Measurements from ENCODE around the gene NXPE1.
"Not testable (repeated sequence)": the region's sequence is repeated elsewhere in the genome, so short reads cannot be mapped to it uniquely, and the experiment has no call there.

Gene NXPE1

DNA sequence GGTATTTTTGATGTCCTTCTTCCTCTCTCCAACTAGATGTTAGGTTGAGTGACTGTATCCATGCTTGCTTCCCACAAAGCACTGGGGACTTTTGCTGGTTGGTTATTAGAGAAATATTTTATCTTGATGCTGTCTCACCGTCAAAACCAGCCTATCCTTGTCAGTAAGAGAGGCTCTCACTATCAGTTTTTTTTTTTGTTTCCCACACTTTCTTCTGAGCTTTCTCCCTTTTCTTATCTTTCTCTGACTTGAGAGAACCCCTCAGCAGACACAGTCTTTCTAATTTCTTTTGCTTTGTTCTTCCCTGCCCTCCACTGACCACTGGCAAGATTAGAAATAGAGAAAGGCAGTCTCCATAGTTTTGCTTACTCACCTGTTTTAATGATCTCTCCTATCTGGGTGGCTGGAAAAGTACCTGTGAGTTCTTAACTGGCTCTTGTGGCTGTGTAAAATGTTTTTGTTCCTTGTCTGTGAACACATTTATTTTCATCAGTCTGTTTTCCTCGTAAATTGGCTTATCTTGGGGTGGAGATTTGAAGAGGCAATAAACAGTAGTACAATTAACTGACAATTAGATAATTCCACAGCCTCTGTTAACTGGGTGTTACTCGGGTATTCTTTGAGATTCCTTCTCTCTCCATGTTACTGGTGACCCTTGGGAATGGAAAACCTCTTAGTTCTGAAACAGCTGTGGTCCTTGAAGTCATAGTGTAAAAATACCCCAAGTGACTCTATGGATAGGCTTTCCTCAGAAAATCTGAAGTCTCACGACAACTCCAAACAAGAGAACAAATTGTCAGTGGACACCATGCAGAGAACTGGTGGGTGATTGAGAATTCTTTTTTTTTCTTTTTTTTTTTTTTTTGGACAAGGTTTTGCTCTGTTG, at the start of gene NXPE1:
Gene NXPE1 (minus strand): TSS at position 457 of the 886 bp plus-strand sequence. CDS start 8,680 bp downstream, outside the sequence.
- DNase-seq (ENCODE audit: low read depth in 2 of 2): no peak

DNA sequence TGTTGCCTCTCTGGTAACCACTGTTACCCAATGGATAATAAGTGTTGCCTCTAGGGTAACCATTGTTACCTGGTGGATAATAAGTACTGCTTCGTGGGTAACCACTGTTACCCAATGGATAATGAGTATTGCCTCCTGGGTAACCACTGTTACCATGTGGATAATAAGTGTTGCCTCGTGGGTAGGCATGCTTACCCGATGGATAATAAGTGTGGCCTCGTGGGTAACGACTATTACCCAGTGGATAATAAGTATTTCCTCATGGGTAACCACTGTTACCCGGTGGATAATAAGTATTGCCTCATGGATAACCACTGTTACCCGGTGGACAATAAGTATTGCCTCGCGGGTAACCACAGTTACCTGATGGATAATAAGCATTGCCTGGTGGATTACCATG, 49.7 kb upstream of the NXPE1 start:
- DNase-seq (ENCODE audit: low read depth in 2 of 2): no peak

DNA sequence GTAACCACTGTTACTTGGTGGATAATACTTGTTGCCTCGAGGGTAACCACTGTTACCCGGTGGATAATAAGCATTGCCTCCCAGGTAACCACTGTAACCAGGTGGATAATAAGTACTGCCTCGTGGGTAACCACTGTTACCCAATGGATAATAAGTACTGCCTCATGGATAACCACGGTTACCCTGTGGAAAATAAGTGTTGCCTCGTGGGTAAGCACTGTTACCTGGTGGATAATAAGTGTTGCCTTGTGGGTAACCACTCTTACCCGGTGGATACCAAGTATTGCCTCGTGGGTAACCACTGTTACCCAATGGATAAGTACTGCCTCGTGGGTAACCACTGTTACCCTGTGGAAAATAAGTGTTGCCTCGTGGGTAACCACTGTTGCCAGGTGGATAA, 48.9 kb upstream of the NXPE1 start:
- not testable (repeated sequence) for DNase-seq (ENCODE audit: low read depth in 2 of 2)

DNA sequence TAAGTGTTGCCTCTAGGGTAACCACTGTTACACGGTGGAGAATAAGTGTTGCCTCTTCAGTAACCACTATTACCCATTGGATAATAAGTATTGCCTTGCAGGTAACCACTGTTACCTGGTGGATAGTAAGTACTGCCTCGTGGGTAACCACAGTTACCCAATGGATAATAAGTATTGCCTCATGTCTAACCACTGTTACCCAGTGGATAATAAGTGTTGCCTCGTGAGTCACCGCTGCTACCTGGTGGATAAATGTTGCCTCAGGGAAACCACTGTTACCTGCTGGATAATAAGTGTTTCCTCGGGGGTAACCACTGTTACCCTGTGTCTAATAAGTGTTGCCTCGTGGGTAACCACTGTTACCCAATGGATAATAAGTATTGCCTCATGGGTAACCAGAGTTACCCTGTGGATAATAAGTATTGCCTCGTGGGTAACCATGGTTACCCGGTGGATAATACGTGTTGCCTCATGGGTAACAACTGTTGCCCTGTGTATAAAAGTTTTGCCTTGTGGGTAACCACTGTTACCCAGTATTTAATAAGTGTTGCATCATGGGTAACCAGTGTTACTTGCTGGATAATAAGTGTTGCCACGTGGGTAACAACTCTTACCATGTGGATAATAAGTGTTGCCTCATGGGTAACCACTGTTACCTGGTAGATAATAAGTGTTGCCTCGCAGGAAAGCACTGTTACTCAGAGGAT, 48.2 kb upstream of the NXPE1 start:
- no peak for DNase-seq (ENCODE audit: low read depth in 2 of 2)

DNA sequence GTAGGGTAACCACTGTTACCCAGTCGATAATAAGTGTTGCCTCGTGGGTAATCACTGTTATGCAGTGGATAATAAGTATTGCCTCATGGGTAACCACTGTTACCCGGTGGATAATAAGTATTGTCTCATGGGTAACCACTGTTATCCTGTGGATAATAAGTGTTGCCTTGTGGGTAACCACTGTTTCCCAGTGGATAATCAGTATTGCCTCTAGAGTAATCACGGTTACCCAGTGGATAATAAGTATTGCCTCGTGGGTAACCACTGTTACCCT, 47.1 kb upstream of the NXPE1 start:
- not testable (repeated sequence) for DNase-seq (ENCODE audit: low read depth in 2 of 2)

DNA sequence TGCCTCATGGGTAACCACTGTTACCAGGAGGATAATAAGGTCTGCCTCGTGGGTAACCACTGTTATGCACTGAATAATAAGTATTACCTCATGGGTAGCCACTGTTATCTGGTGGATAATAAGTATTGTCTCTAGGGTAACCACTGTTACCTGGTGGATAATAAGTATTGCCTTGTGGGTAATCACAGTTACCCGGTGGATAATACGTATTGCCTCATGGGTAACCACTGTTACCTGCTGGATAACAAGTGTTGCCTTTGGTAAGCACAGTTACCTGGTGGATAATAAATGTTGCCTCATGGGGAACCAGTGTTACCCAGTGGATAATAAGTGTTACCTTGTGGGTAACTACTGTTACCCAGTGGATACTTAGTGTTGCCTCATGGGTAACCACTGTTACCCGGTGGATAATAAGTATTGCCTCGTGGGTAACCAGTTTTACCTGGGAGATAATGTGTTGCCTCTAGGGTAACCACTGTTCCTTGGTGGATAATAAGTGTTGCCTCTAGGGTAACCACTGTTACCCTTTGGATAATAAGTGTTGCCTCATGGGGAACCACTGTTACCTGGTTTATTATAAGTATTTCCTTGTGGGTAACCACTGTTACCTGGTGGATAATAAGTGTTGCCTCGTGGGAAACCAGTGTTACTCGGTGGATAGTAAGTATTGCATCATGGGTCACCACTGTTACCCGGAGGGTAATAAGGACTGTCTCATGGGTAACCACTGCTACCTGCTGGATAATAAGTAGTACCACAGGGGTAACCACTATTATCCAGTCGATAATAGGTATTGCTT, 46.5 kb upstream of the NXPE1 start:
- no peak for DNase-seq (ENCODE audit: low read depth in 2 of 2)

DNA sequence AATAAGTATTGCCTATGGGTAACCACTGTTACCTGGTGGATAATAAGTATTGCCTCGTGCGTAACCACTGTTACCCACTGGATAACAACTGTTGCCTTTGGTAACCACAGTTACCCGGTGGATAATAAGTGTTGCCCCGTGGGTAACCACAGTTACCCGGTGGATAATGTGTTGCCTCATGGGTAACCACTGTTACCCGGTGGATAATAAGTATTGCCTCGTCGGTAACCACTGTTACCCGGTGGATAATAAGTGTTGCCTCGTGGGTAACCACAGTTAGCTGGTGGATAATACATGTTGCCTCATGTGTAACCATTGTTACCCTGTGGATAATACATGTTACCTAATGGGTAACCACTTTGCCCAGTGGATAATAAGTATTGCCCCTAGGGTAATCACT, 45.7 kb upstream of the NXPE1 start:
- DNase-seq (ENCODE audit: low read depth in 2 of 2): no peak

DNA sequence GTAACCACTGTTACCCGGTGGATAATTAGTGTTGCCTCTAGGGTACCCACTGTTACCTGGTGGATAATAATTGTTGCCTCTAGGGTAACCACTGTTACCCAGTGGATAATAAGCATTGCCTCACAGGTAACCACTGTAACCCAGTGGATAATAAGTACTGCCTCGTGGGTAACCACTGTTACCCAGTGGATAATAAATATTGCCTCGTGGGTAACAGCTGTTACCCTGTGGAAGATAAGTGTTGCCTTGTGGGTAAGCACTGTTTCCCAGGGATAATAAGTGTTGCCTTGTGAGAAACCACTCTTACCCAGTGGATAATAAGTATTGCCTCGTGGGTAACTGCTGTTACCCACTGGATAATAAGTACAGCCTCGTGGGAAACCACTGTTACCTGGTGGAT, 45.2 kb upstream of the NXPE1 start:
- DNase-seq (ENCODE audit: low read depth in 2 of 2): no peak

DNA sequence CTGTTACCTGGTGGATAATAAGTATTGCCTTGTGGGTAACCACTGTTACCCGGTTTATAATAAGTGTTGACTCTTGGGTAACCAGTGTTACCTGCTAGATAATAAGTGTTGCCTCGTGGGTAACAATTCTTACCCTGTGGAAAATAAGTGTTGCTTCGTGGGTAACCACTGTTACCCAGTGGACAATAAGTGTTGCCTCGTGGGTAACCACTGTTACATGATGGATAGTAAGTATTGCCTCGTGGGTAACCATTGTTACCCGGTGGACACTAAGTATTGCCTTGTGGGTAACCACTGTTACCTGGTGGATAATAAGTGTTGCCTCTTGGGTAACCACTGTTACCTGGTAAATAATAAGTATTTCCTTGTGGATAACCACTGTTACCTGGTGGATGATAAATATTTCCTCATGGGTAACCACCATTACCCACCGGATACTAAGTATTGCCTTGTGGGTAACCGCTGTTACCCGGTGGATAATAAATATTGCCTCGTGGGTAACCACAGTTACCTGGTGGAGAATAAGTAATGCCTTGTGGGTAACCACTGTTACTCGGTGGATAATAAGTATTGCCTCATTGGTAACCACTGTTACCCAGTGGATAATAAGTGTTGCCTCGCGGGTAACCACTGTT, 44.6 kb upstream of the NXPE1 start:
- DNase-seq (ENCODE audit: low read depth in 2 of 2): no peak

DNA sequence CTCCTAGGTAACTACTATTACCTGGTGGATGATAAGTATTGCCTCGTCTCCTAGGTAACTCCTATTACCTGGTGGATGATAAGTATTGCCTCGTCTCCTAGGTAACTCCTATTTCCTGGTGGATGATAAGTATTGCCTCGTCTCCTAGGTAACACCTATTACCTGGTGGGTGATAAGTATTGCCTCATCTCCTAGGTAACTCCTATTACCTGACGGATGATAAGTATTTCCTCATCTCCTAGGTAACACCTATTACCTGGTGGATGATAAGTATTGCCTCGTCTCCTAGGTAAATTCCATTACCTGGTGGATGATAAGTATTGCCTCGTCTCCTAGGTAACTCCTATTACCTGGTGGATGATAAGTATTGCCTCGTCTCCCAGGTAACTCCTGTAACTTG, 43.5 kb upstream of the NXPE1 start:
- DNase-seq (ENCODE audit: low read depth in 2 of 2): not testable (repeated sequence)

DNA sequence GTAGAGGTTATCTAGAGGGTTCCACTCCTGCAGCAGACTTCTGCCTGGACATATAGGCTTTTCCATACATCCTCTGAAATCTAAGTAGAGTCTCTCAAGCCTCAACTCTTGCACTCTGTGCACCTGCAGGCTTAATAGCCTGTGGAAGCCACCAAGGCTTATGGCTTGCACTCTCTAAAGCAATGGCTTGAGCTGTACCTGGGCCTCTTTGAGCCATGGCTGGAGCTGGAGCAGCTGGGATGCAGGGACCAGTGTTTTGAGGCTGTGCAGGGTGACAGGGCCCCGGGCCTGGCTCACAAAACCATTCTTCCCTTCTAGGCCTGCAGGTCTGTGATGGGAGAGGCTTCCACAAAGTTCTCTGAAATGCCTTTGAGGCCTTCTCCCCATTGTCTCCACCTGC, 38.8 kb upstream of the NXPE1 start:
- DNase-seq (ENCODE audit: low read depth in 2 of 2): no peak

DNA sequence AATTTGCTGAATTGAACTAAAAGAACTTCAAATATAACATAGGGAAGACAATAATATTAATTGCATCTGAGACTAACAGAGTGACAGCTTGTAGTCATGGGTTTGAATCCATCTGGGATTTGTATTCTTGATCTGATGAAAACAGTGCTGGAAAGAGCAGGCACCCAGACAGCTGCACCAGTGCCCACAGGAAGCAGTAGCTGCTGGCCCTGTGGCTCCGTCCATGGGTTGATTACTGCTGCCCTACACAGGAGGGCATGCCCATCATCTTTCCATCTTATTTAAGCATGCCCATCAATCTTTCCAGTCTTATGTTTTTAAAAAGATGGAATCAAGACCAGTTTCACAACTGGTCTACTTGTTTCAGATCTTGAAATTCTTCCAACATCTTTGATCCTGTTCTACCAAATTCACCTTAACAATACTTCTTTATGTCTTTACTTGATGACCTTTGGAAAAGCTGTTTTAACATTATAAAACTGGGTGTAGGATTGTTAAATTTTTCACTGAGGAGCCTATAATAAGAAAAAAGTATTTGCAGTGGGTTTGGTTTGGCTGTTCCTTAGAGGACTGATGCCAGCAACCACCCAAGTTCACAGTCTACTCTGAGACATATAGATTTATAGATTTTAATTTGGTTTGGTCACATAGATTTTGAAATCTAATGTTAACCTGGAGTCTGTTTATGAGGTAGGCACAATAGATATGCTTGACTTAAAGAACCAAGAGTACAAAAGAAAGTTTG, 36.7 kb upstream of the NXPE1 start:
- no peak for DNase-seq (ENCODE audit: low read depth in 2 of 2)

DNA sequence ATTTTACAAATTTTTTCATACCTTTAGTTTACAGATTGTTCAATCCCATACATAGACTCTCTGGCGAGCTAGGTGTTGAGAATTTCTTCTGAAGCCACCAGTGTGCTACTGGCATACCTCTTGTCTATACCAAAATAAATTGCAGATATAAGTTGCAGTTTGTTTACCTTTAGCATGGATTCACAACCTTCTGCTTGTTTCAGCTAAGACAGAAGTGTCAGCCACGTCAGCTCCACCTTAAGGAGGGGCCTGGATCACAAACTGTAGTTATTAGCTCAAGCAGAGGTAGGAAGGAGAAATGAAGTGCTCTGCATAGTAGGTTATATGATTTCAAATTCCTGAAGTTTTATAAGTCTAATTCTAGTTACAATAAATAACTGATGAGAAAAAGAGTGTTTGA, 35.9 kb upstream of the NXPE1 start, which contains the start of gene NXPE4:
Gene NXPE4 (minus strand): TSS at position 216 of the 400 bp plus-strand sequence. CDS start 1,027 bp downstream, outside the sequence.
- DNase-seq (ENCODE audit: low read depth in 2 of 2): no peak

DNA sequence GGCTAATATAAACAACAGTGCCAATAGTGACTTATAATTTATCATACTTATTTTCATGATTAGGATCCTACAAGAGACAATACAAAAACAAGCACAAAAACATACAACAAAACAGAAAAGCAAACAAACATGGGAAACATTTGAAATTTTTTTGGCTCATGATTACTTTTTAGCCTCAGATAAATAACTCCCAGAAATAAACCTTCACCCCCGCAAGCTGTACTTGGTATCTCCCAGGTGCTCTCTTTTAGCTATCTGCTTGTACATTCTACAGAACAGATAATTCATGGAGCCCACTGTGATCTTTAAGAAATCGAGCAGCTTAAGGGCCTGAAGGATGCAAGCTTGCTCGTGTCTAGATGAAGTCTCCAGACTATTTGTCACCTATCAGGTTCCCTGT, 35.0 kb upstream of the NXPE1 start:
- DNase-seq (ENCODE audit: low read depth in 2 of 2): no peak

DNA sequence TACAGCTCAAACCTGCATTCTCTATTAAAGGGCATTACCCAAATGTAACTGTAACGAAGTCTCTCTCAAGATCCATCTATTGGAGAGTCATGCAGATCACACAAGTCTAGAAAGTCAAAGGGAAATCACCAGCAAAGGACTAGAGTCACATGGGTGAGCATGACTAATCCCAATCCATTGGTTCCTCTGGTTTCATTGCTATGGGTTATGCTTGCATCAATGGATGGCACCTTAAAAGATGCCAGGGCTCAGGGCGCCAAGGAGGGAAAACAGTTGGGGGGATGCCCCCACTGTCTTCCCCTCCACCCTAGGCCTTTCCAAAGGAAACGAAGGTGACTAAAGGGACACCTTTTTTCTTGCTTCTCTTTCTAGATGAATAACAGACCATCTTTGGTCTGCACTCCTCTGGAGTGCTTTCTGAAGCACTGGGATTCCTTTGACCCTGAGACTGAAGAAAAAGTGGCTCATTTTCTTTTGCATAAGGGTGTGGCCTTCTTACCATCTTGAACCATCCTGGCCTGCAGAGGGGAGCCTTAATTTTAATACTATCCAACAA, 27.8 kb upstream of the NXPE1 start:
- no peak for DNase-seq (ENCODE audit: low read depth in 2 of 2)

DNA sequence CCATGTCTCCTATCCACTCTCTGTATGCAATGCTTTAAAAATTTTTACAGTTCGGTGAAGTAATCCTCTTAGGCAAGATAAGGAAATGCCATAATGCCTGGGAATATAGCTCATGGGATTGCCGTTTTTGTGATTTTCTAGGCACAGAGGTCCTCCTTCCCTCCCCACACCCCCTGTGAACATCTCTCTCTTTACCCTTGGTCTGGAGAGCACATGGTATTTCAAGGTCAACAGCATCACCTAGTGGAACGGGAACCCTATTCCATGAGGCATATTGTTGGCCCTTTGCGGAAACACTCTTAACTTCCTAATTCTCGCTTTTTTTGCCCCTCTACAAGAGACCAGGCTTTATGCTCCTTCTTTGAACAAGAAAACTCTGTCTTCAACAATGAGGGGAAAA, 27.1 kb upstream of the NXPE1 start:
- DNase-seq (ENCODE audit: low read depth in 2 of 2): no peak

DNA sequence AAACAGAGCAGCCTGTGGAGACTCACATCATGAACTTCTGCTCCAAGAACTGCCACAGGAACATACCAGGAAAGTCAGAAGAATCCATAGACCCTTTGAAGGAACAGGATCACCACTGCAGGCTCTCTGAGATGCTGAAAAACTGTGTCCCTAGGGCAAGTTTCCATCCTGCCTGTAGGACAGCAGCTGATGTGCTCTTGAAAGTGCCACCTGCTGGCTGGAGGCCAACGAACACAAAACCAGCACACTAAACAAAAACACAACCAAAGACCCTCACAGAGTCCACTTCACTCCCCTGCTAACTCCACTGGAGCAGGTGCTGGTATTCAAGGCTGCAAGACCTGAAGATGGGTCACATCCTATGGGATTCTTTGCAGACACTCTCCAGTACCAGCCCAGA, 12.0 kb upstream of the NXPE1 start:
- no peak for DNase-seq (ENCODE audit: low read depth in 2 of 2)

DNA sequence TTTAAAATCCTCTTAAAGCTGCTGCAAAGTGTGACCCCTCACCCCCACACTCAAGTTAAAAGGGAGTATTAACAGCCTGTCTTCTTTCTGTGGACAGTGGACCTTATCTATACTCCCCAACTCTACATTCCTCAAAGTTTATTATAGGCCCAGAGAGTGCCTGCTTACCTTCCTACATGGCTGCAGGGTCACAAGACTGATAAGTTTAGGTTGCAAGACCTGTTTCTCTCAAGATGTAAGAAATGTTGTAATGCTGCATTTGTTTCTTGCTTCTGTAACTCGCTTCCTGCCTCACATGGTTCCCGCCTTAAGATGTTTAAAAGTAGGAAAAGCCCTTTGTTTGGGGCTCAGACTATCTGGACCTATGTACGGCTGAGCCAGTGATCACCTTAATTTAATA, 10.1 kb upstream of the NXPE1 start:
- no peak for DNase-seq (ENCODE audit: low read depth in 2 of 2)

DNA sequence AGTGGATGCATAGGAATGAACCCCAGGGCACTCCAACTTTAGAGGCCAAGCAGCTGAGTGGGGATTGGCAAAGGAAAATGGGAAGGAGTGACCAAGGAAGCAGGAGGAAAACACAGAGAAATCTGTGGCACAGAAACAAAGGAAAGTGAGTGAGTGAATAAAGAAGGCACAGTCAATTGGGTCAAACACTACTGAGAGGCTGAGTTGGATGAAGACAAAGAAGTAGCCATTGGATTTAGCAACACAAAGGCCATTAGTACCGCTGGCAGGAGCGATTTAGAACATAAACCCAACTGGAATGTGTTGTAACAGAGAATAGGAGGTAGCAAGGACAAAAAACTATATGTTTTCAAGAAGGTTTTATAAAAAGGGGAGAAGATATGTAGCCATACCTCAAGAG, 6.6 kb upstream of the NXPE1 start:
- DNase-seq (ENCODE audit: low read depth in 2 of 2): no peak

DNA sequence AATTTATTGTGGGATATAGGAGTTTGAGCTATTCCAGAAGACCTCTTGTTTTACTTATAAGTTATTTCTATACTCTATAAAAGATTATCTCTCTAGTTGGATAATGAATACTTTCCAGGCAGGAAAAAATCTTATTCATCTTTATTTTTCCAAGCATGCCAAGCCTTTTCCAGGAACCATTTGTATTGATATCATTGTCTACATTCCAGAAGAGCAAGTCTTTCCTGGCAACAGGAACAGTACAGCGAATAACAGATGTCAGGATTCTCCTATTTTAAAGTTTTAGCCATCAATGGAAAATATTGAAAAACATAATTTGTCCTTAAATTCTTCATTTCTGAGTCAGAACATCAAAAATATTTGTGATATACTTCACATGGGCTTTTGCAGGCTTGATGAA, 5.2 kb upstream of the NXPE1 start:
- no peak for DNase-seq (ENCODE audit: low read depth in 2 of 2)

DNA sequence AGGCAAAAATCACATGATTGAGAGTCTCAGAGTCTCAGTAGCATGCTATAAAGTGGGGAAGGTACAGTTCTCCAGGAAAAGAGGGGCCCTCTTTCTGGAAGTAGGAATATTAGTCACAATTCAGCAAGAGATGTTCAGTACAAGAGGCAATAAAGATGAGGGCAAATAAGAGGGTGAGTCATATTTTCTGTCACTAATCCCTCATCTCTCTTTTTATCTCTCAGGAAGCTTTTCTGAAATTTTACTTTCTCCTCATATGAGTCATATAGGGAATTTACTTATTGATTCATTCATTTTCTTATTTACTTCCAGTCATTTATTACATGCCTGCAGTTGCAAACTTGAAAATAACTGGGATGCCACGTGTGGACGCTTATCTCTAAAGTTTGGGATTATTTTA, 3.4 kb upstream of the NXPE1 start:
- DNase-seq (ENCODE audit: low read depth in 2 of 2): no peak
